Body of pancreas (tissue), 4 donors: Measurements from ENCODE around the gene FAH. TPM values are rescaled to one million over a fixed set of nuclear protein-coding genes. Genes with fewer than 3 reads are reported as not detected.
A peak's percentile ranks its signal among the peaks of the same experiment; 100 is the strongest.

Experiments
- ATAC-seq: fragments of 150-250 bp; one replicate; pipeline ENCODE4 v1.9.1; 2016
- DNase-seq, 4 donors: peaks; one replicate each; pipeline ENCODE4 v3.0.0-alpha.2; 2019
- H3K27ac ChIP-seq, 4 donors: fragments of 200-600 bp; sonication (generic); 1 replicate in 3 of 4; 2 replicates in 1 of 4; pipeline versions ENCODE4 v1.5.1 to v1.6.1; 2016 to 2019; ENCODE audit warnings: mild to moderate bottlenecking in 1 of 4, mixed read lengths in 1 of 4, moderate library complexity in 1 of 4
- H3K27me3 ChIP-seq, 2 donors: fragments of 200-600 bp; sonication (generic); one replicate each; pipeline ENCODE4 v1.6.0; 2016; ENCODE audit warnings: mild to moderate bottlenecking in 1 of 2
- H3K36me3 ChIP-seq, 2 donors: fragments of 200-600 bp; sonication (generic); replicated peaks in 1 of 2; 2 replicates each; pipeline ENCODE4 v1.5.1; 2016; ENCODE audit warnings: low read depth in 2 of 2; ENCODE audit not compliant: insufficient read depth in 1 of 2
- H3K4me1 ChIP-seq: fragments of 200-600 bp; sonication (generic); one replicate; pipeline ENCODE4 v1.6.0; 2016
- H3K4me3 ChIP-seq, 2 donors: fragments of 200-600 bp; sonication (generic); 1 replicate in 1 of 2; 2 replicates in 1 of 2; pipeline ENCODE4 v1.5.1; 2016 to 2019
- H3K9me3 ChIP-seq, 3 donors: fragments of 200-600 bp; sonication (generic); 1 replicate in 2 of 3; 2 replicates in 1 of 3; pipeline ENCODE4 v1.5.1; 2016
- CTCF ChIP-seq, 7 experiments: fragments of 450-650 bp in 4 of 7; fragments of 200-600 bp in 3 of 7; sonication (generic) in 3 of 7; IDR thresholded peaks; one replicate each; pipeline ENCODE4 v1.5.1; 2016 to 2019; ENCODE audit warnings: antibody characterized with exemption in 7 of 7
- POLR2A ChIP-seq, 3 donors: fragments of 450-650 bp; IDR thresholded peaks; one replicate each; pipeline ENCODE4 v1.6.1; 2016; ENCODE audit warnings: antibody characterized with exemption in 3 of 3, mild to moderate bottlenecking in 2 of 3
- WGBS, 2 donors: methylation state at CpG; one replicate each; pipeline ENCODE4 v1.1.5; 2017; 5-methylcytosine and 5-hydroxymethylcytosine counted together
- intact Hi-C: fragments of 100-400 bp; cut with DNase I; formaldehyde crosslinking; loops from one replicate; pipeline ENCODE4 v1.15.1; 2023
- total RNA-seq, 2 donors: library from RNA; depleted of rRNA; stranded (reverse); fragments of >200 nt; gene quantifications; one replicate each; pipeline ENCODE4 v1.1.0, GENCODE V29; 2016

Gene FAH
- total RNA-seq, 2 donors from 2014 or later = 8.8 to 31.0 TPM

DNA sequence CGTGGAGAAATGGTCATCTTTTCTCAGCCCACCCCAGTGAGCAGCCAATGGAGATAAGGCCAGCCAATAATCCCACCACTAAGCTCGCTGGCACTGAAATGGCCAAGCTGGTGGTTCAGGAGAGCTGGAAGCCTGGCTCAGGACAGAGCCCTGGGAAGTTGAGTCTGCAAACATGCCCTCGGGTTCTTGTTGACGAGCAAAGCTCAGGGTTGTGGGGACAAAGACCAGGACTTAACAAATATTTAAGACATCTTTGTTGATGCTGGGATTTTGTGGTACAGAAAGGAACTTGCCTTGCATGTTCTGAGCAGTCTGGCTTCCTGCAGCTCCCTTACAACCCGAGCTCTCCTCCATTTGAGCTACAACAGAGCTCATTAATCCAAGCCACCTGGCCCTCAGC, 4.4 kb downstream of the FAH start:
- intact Hi-C loops = loop anchor here (10.0 kb wide), 1 partner anchor 102 kb away; the partner anchor contains the start of gene ZFAND6
- Histone ChIP-seq H3K27me3 (no peaks in the 10 kb centered on the region), H3K9me3 (no peaks in the 10 kb centered on the region), H3K27ac (no peak overlapping the region), H3K4me1 (peaks cover 19% of the 10 kb centered on the region), H3K4me3 (no peak overlapping the region), H3K36me3 (no peaks in the 10 kb centered on the region)
- DNase-seq (no peak), ATAC-seq (no peak)
- 80 to 92% methylated on average over 5 of the region's 5 CpGs for WGBS, 2 donors
- TF ChIP-seq CTCF (IDR thresholded peaks at IDR 0.05) (no peak), POLR2A (IDR thresholded peaks at IDR 0.05) (no peak)

- Histone ChIP-seq H3K9me3 (no peaks in the 10 kb centered on the region), H3K36me3 (no peaks in the 10 kb centered on the region), H3K4me1 (peaks cover 17% of the 10 kb centered on the region), H3K27me3 (no peaks in the 10 kb centered on the region), H3K27ac (no peak overlapping the region), H3K4me3 (no peak overlapping the region)
- intact Hi-C loops = loop anchor here (10.0 kb wide), 1 partner anchor 104 kb away; the partner anchor contains the start of gene ZFAND6
- ATAC-seq (no peak), DNase-seq (no peak)
- TF ChIP-seq CTCF (IDR thresholded peaks at IDR 0.05) (no peak), POLR2A (IDR thresholded peaks at IDR 0.05) (no peak)
- 94 to 96% methylated on average over 5 of the region's 5 CpGs for WGBS, 2 donors
Observed at GRCh38 chr15:80159301-80159700, 6.5 kb downstream of the FAH start.

- no peak overlapping the region for H3K27ac ChIP-seq
- H3K9me3 ChIP-seq = no peaks in the 10 kb centered on the region
- DNase-seq (no peak), ATAC-seq (no peak)
- 86 to 94% methylated on average over 9 to 12 of the region's 12 CpGs for WGBS, 2 donors
- H3K27me3 ChIP-seq = no peaks in the 10 kb centered on the region
- intact Hi-C loops = loop anchor here (10.0 kb wide), 1 partner anchor 105 kb away; the partner anchor contains the start of gene ZFAND6
- no peaks in the 10 kb centered on the region for H3K36me3 ChIP-seq
- no peak for TF ChIP-seq CTCF (IDR thresholded peaks at IDR 0.05)
- TF ChIP-seq POLR2A (IDR thresholded peaks at IDR 0.05) = no peak
- peaks cover 17% of the 10 kb centered on the region for H3K4me1 ChIP-seq
- no peak overlapping the region for H3K4me3 ChIP-seq
Observed at GRCh38 chr15:80159811-80160569, 7.2 kb downstream of the FAH start.

DNA sequence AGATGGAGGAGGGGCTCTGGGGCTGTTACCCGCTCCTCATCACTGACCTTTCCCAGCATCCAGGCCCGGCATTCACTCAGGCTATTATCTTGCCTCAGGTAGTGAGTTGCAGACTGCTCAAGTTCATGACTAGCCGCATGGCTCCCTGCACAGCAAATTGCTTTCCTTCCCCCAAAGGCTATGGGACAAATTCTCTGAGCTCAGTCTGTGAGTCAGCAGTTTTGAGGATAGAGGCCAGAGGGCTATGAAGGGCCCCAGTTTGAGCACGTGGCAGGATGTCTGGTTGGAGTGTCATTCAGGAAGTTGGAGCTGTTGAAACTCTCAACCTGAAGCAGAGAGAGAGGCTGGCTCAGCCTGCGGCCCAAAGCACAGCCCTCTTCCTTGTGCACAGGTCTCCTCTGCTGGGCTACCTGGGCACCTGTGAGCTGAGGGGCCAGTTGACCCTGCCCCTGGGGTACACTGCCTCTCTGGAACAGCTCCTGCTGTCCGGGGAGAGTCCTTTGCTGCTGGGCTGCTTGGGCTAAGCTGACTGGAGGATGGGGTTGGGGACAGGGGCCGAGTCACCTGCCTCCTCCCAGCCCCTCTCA, 7.9 kb downstream of the FAH start:
- Histone ChIP-seq H3K27me3 (no peaks in the 10 kb centered on the region), H3K27ac (peak overlapping the region in 1 of 4 donors; percentile 37), H3K36me3 (no peaks in the 10 kb centered on the region), H3K4me3 (no peak overlapping the region), H3K4me1 (peaks cover 17% of the 10 kb centered on the region), H3K9me3 (no peaks in the 10 kb centered on the region)
- DNase-seq (peak in 2 of 4 donors; percentile 29 to 72), ATAC-seq (peak; percentile 50)
- WGBS, 2 donors = 73 to 85% methylated on average over 2 to 7 of the region's 7 CpGs
- TF ChIP-seq CTCF (IDR thresholded peaks at IDR 0.05) = no peak
- no peak for TF ChIP-seq POLR2A (IDR thresholded peaks at IDR 0.05)
- intact Hi-C loops = no loop called here
